ACC112 (cell line): ENCODE data around the gene GABPA.
"Not testable (repeated sequence)": the region's sequence is repeated elsewhere in the genome, so short reads cannot be mapped to it uniquely, and the experiment has no call there.

Experiments used
- H2AFZ ChIP-seq: fragments of 200-600 bp; sonication (generic); one replicate; pipeline ENCODE4 v1.6.0; 2017; ENCODE audit warnings: antibody characterized with exemption, low read length; ENCODE audit not compliant: unreplicated experiment
- H3K27ac ChIP-seq: fragments of 200-600 bp; sonication (generic); 2 replicates; pipeline ENCODE4 v1.5.1; 2014; ENCODE audit warnings: low read depth, mild to moderate bottlenecking, antibody characterized with exemption, low read length, moderate library complexity
- H3K27me3 ChIP-seq: fragments of 200-600 bp; sonication (generic); 2 replicates; pipeline ENCODE4 v1.6.1; 2014; ENCODE audit warnings: mild to moderate bottlenecking, antibody characterized with exemption, low read length, moderate library complexity, mixed read lengths; ENCODE audit not compliant: insufficient read depth
- H3K36me3 ChIP-seq: fragments of 200-600 bp; sonication (generic); 2 replicates; pipeline ENCODE4 v1.6.1; 2016; ENCODE audit warnings: mild to moderate bottlenecking, antibody characterized with exemption, low read length, moderate library complexity, mixed read lengths; ENCODE audit not compliant: insufficient read depth
- H3K4me1 ChIP-seq: fragments of 200-600 bp; sonication (generic); one replicate; pipeline ENCODE4 v1.6.1; 2016; ENCODE audit warnings: low read length, mixed read lengths; ENCODE audit not compliant: insufficient read depth, unreplicated experiment, control insufficient read depth
- H3K4me3 ChIP-seq: fragments of 200-600 bp; sonication (generic); 2 replicates; pipeline ENCODE4 v1.5.1; 2014; ENCODE audit warnings: mild to moderate bottlenecking, low read depth, low read length
- H3K79me2 ChIP-seq: fragments of 200-600 bp; sonication (generic); one replicate; pipeline ENCODE4 v1.6.0; 2016; ENCODE audit warnings: low read length; ENCODE audit not compliant: control insufficient read depth, unreplicated experiment, insufficient read depth

GABPA gene

GRCh38 chr21:25772686-25773085 is 37.9 kb downstream of the GABPA start:
- Histone ChIP-seq H3K4me3 (no peak overlapping the region), H3K27me3 (no peaks in the 10 kb centered on the region), H3K79me2 (no peaks in the 10 kb centered on the region), H3K27ac (no peak overlapping the region), H3K4me1 (no peaks in the 10 kb centered on the region), H2AFZ (no peak overlapping the region), H3K36me3 (no peaks in the 10 kb centered on the region)

GRCh38 chr21:25776440-25776839 is 41.7 kb downstream of the GABPA start:
- Histone ChIP-seq H3K4me1 (no peaks in the 10 kb centered on the region), H3K79me2 (no peaks in the 10 kb centered on the region), H3K27me3 (no peaks in the 10 kb centered on the region), H2AFZ (no peak overlapping the region), H3K27ac (no peak overlapping the region), H3K4me3 (no peak overlapping the region), H3K36me3 (no peaks in the 10 kb centered on the region)

GRCh38 chr21:25778126-25778875 is 43.5 kb downstream of the GABPA start:
- not testable (repeated sequence) for H3K79me2 ChIP-seq, H2AFZ ChIP-seq, H3K4me3 ChIP-seq, H3K36me3 ChIP-seq, H3K27ac ChIP-seq, H3K4me1 ChIP-seq
- peaks cover 12% of the 10 kb centered on the region; the same call in 1 of the 2 replicates for H3K27me3 ChIP-seq

GRCh38 chr21:25788677-25789076 is 53.9 kb downstream of the GABPA start:
- H3K36me3 ChIP-seq = no peaks in the 10 kb centered on the region
- H3K27ac ChIP-seq = no peak overlapping the region
- no peak overlapping the region for H2AFZ ChIP-seq
- H3K4me3 ChIP-seq = no peak overlapping the region
- peaks cover 50% of the 10 kb centered on the region for H3K27me3 ChIP-seq
- H3K79me2 ChIP-seq = no peaks in the 10 kb centered on the region
- H3K4me1 ChIP-seq = no peaks in the 10 kb centered on the region

- no peaks in the 10 kb centered on the region for H3K4me1 ChIP-seq
- H3K36me3 ChIP-seq = no peaks in the 10 kb centered on the region
- H3K4me3 ChIP-seq = peak overlapping the region; percentile 58
- H3K27ac ChIP-seq = no peak overlapping the region
- peaks cover 41% of the 10 kb centered on the region for H3K27me3 ChIP-seq
- no peaks in the 10 kb centered on the region for H3K79me2 ChIP-seq
- H2AFZ ChIP-seq = peak overlapping the region; percentile 85
Observed at GRCh38 chr21:25790122-25790877, 55.5 kb downstream of the GABPA start.

- no peaks in the 10 kb centered on the region for H3K79me2 ChIP-seq
- H3K4me3 ChIP-seq = peak overlapping the region; percentile 58; the same call in 1 of the 2 replicates
- H2AFZ ChIP-seq = peak overlapping the region; percentile 85
- H3K4me1 ChIP-seq = no peaks in the 10 kb centered on the region
- no peak overlapping the region for H3K27ac ChIP-seq
- no peaks in the 10 kb centered on the region for H3K36me3 ChIP-seq
- H3K27me3 ChIP-seq = peaks cover 41% of the 10 kb centered on the region
Observed at GRCh38 chr21:25790878-25791204, 56.1 kb downstream of the GABPA start.

- H3K36me3 ChIP-seq = no peaks in the 10 kb centered on the region
- H3K79me2 ChIP-seq = no peaks in the 10 kb centered on the region
- no peaks in the 10 kb centered on the region for H3K4me1 ChIP-seq
- H3K27ac ChIP-seq = no peak overlapping the region
- no peak overlapping the region for H2AFZ ChIP-seq
- peaks cover 38% of the 10 kb centered on the region for H3K27me3 ChIP-seq
- H3K4me3 ChIP-seq = no peak overlapping the region
Observed at GRCh38 chr21:25791319-25791718, 56.5 kb downstream of the GABPA start.

GRCh38 chr21:25801217-25802014 is 66.6 kb downstream of the GABPA start:
- no peak overlapping the region for H2AFZ ChIP-seq
- H3K36me3 ChIP-seq = no peaks in the 10 kb centered on the region

GRCh38 chr21:25806060-25806459 is 71.3 kb downstream of the GABPA start:
- no peaks in the 10 kb centered on the region for H3K4me1 ChIP-seq
- H3K27ac ChIP-seq = no peak overlapping the region
- H3K27me3 ChIP-seq = peaks cover under 1% of the 10 kb centered on the region; the same call in 1 of the 2 replicates
- H3K4me3 ChIP-seq = no peak overlapping the region
- H3K36me3 ChIP-seq = no peaks in the 10 kb centered on the region
- no peak overlapping the region for H2AFZ ChIP-seq
- H3K79me2 ChIP-seq = no peaks in the 10 kb centered on the region

More at GRCh38 chr21:25801217-25802014, 66.6 kb downstream of the GABPA start:
- Histone ChIP-seq H3K79me2 (no peaks in the 10 kb centered on the region), H3K27ac (no peak overlapping the region), H3K27me3 (peaks cover 38% of the 10 kb centered on the region), H3K4me3 (peak overlapping the region; percentile 46), H3K4me1 (no peaks in the 10 kb centered on the region)

- no peaks in the 10 kb centered on the region for H3K36me3 ChIP-seq
- H2AFZ ChIP-seq = no peak overlapping the region
- H3K27ac ChIP-seq = no peak overlapping the region
- no peaks in the 10 kb centered on the region for H3K27me3 ChIP-seq
- H3K4me1 ChIP-seq = no peaks in the 10 kb centered on the region
- H3K79me2 ChIP-seq = no peaks in the 10 kb centered on the region
- H3K4me3 ChIP-seq = no peak overlapping the region
Observed at GRCh38 chr21:25807191-25807590, 72.4 kb downstream of the GABPA start.
